Loucy (cell line): Measurements from ENCODE around the gene RFFL.

ENCODE experiments used
- H2AFZ ChIP-seq: fragments of 200-600 bp; sonication (generic); 2 replicates; pipeline ENCODE4 v1.6.0; 2016; ENCODE audit warnings: antibody characterized with exemption, mild to moderate bottlenecking, low read length, moderate library complexity
- H3F3A ChIP-seq: fragments of 200-600 bp; 2 replicates; pipeline ENCODE4 v1.6.0; 2016; ENCODE audit warnings: antibody characterized with exemption, low read depth, mild to moderate bottlenecking
- H3K27me3 ChIP-seq: fragments of 200-600 bp; sonication (generic); 2 replicates; pipeline ENCODE4 v1.6.1; 2014; ENCODE audit warnings: low read length, mild to moderate bottlenecking; ENCODE audit not compliant: insufficient read depth, poor library complexity, severe bottlenecking
- H3K36me3 ChIP-seq: fragments of 200-600 bp; sonication (generic); 2 replicates; pipeline ENCODE4 v1.6.1; 2016; ENCODE audit warnings: low read length; ENCODE audit not compliant: insufficient read depth
- H3K4me1 ChIP-seq: fragments of 200-600 bp; sonication (generic); 2 replicates; pipeline ENCODE4 v1.5.1; 2014; ENCODE audit warnings: low read length, mild to moderate bottlenecking; ENCODE audit not compliant: insufficient read depth, poor library complexity, severe bottlenecking
- H3K4me2 ChIP-seq: fragments of 200-600 bp; sonication (generic); 2 replicates; pipeline ENCODE4 v1.6.0; 2014; ENCODE audit warnings: antibody characterized with exemption, low read length, low read depth, mild to moderate bottlenecking; ENCODE audit not compliant: poor library complexity, severe bottlenecking
- H3K4me3 ChIP-seq: fragments of 200-600 bp; sonication (generic); 2 replicates; pipeline ENCODE4 v1.5.1; 2014; ENCODE audit warnings: low read length, mild to moderate bottlenecking, mixed read lengths; ENCODE audit not compliant: poor library complexity, severe bottlenecking
- H3K79me2 ChIP-seq: fragments of 200-600 bp; sonication (generic); 2 replicates; pipeline ENCODE4 v1.6.1; 2014; ENCODE audit warnings: low read length; ENCODE audit not compliant: insufficient read depth
- H3K9ac ChIP-seq: fragments of 200-600 bp; sonication (generic); 2 replicates; pipeline ENCODE4 v1.6.0; 2014; ENCODE audit warnings: mild to moderate bottlenecking, low read depth, low read length, moderate library complexity; ENCODE audit not compliant: poor library complexity, severe bottlenecking
- H3K9me2 ChIP-seq: fragments of 200-600 bp; sonication (generic); replicated peaks from 2 replicates; pipeline ENCODE4 v1.6.1; 2016; ENCODE audit warnings: low read depth, low read length, mixed read lengths
- H3K9me3 ChIP-seq: fragments of 200-600 bp; sonication (generic); 2 replicates; pipeline ENCODE4 v1.6.1; 2014; ENCODE audit warnings: mild to moderate bottlenecking, antibody characterized with exemption, low read length, low read depth; ENCODE audit not compliant: insufficient read depth
- H4K20me1 ChIP-seq: fragments of 200-600 bp; sonication (generic); 2 replicates; pipeline ENCODE4 v1.6.0; 2014; ENCODE audit warnings: antibody characterized with exemption, low read length, mild to moderate bottlenecking; ENCODE audit not compliant: insufficient read depth, poor library complexity, severe bottlenecking
- CTCF ChIP-seq: fragments of 200-600 bp; sonication (generic); conservative IDR thresholded peaks from 2 replicates; pipeline ENCODE4 v1.5.1; 2014; ENCODE audit warnings: mild to moderate bottlenecking, antibody characterized with exemption, low read length
- EZH2phosphoT487 ChIP-seq: fragments of 200-600 bp; IDR thresholded peaks from 2 replicates; pipeline ENCODE4 v1.6.1; 2018; ENCODE audit warnings: antibody characterized with exemption, mild to moderate bottlenecking, moderate library complexity, borderline replicate concordance

Gene RFFL

GRCh38 chr17:34999456-34999855, 64.1 kb downstream of the RFFL start:
- no peak overlapping the region for H2AFZ ChIP-seq
- no peak overlapping the region for H3K4me3 ChIP-seq
- H3K27me3 ChIP-seq = no peaks in the 10 kb centered on the region
- no peaks in the 10 kb centered on the region for H3K9me2 ChIP-seq
- H3K4me1 ChIP-seq = no peaks in the 10 kb centered on the region
- no peak overlapping the region for H3K4me2 ChIP-seq
- no peaks in the 10 kb centered on the region for H3K9me3 ChIP-seq
- H3K9ac ChIP-seq = no peak overlapping the region
- no peaks in the 10 kb centered on the region for H3F3A ChIP-seq
- TF ChIP-seq EZH2phosphoT487 (no peak), CTCF (no peak)
- H3K79me2 ChIP-seq = no peaks in the 10 kb centered on the region
- H4K20me1 ChIP-seq = no peaks in the 10 kb centered on the region
- H3K36me3 ChIP-seq = peaks cover 86% of the 10 kb centered on the region; the same call in 1 of the 2 replicates

GRCh38 chr17:34998205-34998604, 65.3 kb downstream of the RFFL start:
- Histone ChIP-seq H3K9me3 (no peaks in the 10 kb centered on the region), H2AFZ (no peak overlapping the region), H3K4me1 (peaks cover 2% of the 10 kb centered on the region), H3K36me3 (peaks cover 90% of the 10 kb centered on the region; the same call in 1 of the 2 replicates), H3K4me2 (no peak overlapping the region), H3F3A (no peaks in the 10 kb centered on the region), H3K27me3 (no peaks in the 10 kb centered on the region), H4K20me1 (no peaks in the 10 kb centered on the region), H3K4me3 (no peak overlapping the region), H3K9me2 (no peaks in the 10 kb centered on the region), H3K9ac (no peak overlapping the region), H3K79me2 (no peaks in the 10 kb centered on the region)
- TF ChIP-seq EZH2phosphoT487 (no peak), CTCF (peak; percentile 88)

GRCh38 chr17:34997355-34997862, 66.1 kb downstream of the RFFL start:
- Histone ChIP-seq H3K36me3 (peaks cover 91% of the 10 kb centered on the region; the same call in 1 of the 2 replicates), H3K9ac (no peak overlapping the region), H4K20me1 (no peaks in the 10 kb centered on the region), H3K9me2 (no peaks in the 10 kb centered on the region), H3K9me3 (no peaks in the 10 kb centered on the region), H3F3A (no peaks in the 10 kb centered on the region), H2AFZ (no peak overlapping the region), H3K4me1 (peaks cover 6% of the 10 kb centered on the region), H3K4me2 (no peak overlapping the region), H3K79me2 (no peaks in the 10 kb centered on the region), H3K4me3 (no peak overlapping the region), H3K27me3 (no peaks in the 10 kb centered on the region)
- no peak for TF ChIP-seq CTCF
- no peak for TF ChIP-seq EZH2phosphoT487
